MM.1S (cell line): ENCODE results near the gene RAB8A.

Source experiments
- DNase-seq: peaks from one replicate; pipeline ENCODE4 v3.0.0-alpha.2; 2015
- H2AFZ ChIP-seq: fragments of 300-600 bp; sonication (generic); 2 replicates; pipeline ENCODE4 v1.6.0; 2016; ENCODE audit warnings: antibody characterized with exemption, low read length
- H3F3A ChIP-seq: fragments of 300-600 bp; sonication (generic); 2 replicates; pipeline ENCODE4 v1.6.1; 2016; ENCODE audit warnings: mild to moderate bottlenecking, antibody characterized with exemption, low read length, moderate library complexity, mixed read lengths; ENCODE audit not compliant: insufficient read depth
- H3K27ac ChIP-seq: fragments of 300-600 bp; sonication (generic); 2 replicates; pipeline ENCODE4 v1.5.1; 2016; ENCODE audit warnings: mild to moderate bottlenecking, low read length
- H3K27me3 ChIP-seq: fragments of 300-600 bp; sonication (generic); replicated peaks from 2 replicates; pipeline ENCODE4 v1.6.0; 2016; ENCODE audit warnings: low read length; ENCODE audit not compliant: insufficient read depth
- H3K36me3 ChIP-seq: fragments of 300-600 bp; sonication (generic); replicated peaks from 2 replicates; pipeline ENCODE4 v1.6.1; 2016; ENCODE audit warnings: mild to moderate bottlenecking, low read length, mixed read lengths; ENCODE audit not compliant: insufficient read depth
- H3K4me1 ChIP-seq: fragments of 300-600 bp; sonication (generic); 2 replicates; pipeline ENCODE4 v1.6.1; 2016; ENCODE audit warnings: low read length, mixed read lengths
- H3K4me2 ChIP-seq: fragments of 300-600 bp; sonication (generic); 2 replicates; pipeline ENCODE4 v1.6.0; 2016; ENCODE audit warnings: low read depth, low read length
- H3K4me3 ChIP-seq: fragments of 300-600 bp; sonication (generic); 2 replicates; pipeline ENCODE4 v1.5.1; 2016; ENCODE audit warnings: low read length, mixed read lengths
- H3K79me2 ChIP-seq: fragments of 300-600 bp; sonication (generic); 2 replicates; pipeline ENCODE4 v1.6.1; 2016; ENCODE audit warnings: mixed run types, low read length, mixed read lengths
- H3K9ac ChIP-seq: fragments of 300-600 bp; sonication (generic); 2 replicates; pipeline ENCODE4 v1.6.1; 2016; ENCODE audit warnings: low read length, mixed read lengths
- H3K9me2 ChIP-seq: fragments of 300-600 bp; sonication (generic); replicated peaks from 2 replicates; pipeline ENCODE4 v1.6.1; 2016; ENCODE audit warnings: mild to moderate bottlenecking, low read length, mixed read lengths; ENCODE audit not compliant: insufficient read depth
- H3K9me3 ChIP-seq: fragments of 300-600 bp; sonication (generic); replicated peaks from 2 replicates; pipeline ENCODE4 v1.6.1; 2016; ENCODE audit warnings: mild to moderate bottlenecking, low read length, mixed read lengths; ENCODE audit not compliant: insufficient read depth
- H4K20me1 ChIP-seq: fragments of 300-600 bp; sonication (generic); 2 replicates; pipeline ENCODE4 v1.6.1; 2016; ENCODE audit warnings: mild to moderate bottlenecking, low read length, moderate library complexity, mixed read lengths; ENCODE audit not compliant: insufficient read depth
- EZH2 ChIP-seq: fragments of 300-600 bp; sonication (generic); optimal IDR thresholded peaks from 2 replicates; pipeline ENCODE3; 2017; ENCODE audit warnings: low read depth, mild to moderate bottlenecking, antibody characterized with exemption, low read length, mixed read lengths
- EZH2phosphoT487 ChIP-seq: fragments of 300-600 bp; sonication (generic); IDR thresholded peaks from 2 replicates; pipeline ENCODE4 v1.6.1; 2018; ENCODE audit warnings: antibody characterized with exemption, low read length
- TF ChIP-seq, protein P1 (sequence below): fragments of 300-600 bp; sonication (generic); IDR thresholded peaks from 2 replicates; pipeline ENCODE4 v1.5.1; 2016; ENCODE audit warnings: antibody characterized with exemption, low read length, mixed read lengths

Gene RAB8A

DNA sequence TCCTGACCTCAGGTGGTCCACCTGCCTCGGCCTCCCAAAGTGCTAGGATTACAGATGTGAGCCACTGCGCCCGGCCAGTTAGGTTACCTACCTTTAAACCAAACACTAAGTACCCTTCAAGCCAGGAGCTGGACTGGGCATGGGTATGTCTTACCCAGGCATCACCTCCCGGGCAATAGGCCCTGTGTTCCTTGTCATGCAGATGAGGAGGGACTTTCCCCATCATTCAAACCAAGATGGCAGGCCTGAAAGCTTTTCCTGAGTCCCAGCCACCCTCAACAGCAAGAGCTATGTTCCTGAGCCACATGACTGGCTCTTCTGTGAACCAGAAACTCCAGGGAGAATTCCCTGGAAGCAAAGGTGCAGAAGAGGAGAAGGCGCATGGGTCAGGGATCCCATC, 9.5 kb downstream of the RAB8A start:
- H3K27me3 ChIP-seq, result no peaks in the 10 kb centered on the region
- no peaks in the 10 kb centered on the region for H3K9me2 ChIP-seq
- no peak overlapping the region for H3K27ac ChIP-seq
- H3K36me3 ChIP-seq, result peaks cover 21% of the 10 kb centered on the region
- TF ChIP-seq EZH2phosphoT487, result no peak
- TF ChIP-seq EZH2, result no peak
- TF ChIP-seq, protein P1, sequence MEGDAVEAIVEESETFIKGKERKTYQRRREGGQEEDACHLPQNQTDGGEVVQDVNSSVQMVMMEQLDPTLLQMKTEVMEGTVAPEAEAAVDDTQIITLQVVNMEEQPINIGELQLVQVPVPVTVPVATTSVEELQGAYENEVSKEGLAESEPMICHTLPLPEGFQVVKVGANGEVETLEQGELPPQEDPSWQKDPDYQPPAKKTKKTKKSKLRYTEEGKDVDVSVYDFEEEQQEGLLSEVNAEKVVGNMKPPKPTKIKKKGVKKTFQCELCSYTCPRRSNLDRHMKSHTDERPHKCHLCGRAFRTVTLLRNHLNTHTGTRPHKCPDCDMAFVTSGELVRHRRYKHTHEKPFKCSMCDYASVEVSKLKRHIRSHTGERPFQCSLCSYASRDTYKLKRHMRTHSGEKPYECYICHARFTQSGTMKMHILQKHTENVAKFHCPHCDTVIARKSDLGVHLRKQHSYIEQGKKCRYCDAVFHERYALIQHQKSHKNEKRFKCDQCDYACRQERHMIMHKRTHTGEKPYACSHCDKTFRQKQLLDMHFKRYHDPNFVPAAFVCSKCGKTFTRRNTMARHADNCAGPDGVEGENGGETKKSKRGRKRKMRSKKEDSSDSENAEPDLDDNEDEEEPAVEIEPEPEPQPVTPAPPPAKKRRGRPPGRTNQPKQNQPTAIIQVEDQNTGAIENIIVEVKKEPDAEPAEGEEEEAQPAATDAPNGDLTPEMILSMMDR, result no peak
- peaks cover 37% of the 10 kb centered on the region for H3K4me1 ChIP-seq
- H3K79me2 ChIP-seq, result peaks cover 80% of the 10 kb centered on the region
- no peak overlapping the region for H3K4me2 ChIP-seq
- H2AFZ ChIP-seq, result no peak overlapping the region
- H3F3A ChIP-seq, result peaks cover 38% of the 10 kb centered on the region
- H3K4me3 ChIP-seq, result no peak overlapping the region
- no peaks in the 10 kb centered on the region for H4K20me1 ChIP-seq
- no peak overlapping the region for H3K9ac ChIP-seq
- DNase-seq, result no peak
- no peaks in the 10 kb centered on the region for H3K9me3 ChIP-seq

DNA sequence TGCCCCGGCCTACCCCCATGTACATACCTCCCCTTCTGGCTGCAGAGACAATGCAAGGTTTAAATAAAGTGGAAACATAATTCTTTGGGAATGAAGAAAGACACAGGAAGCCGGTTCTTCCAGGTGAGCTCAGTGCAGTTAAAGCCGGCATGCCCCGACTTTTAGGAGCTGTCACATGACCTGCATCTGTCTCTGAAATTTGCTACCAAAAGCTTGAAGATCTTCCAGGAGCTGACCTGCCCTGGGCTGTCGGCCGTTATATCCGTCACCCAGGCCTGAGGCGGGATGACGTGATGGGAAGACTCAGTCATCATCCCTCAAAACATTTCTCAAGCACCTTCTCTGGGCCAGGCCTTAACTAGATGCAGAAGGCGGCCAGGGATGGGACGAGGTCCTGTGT, 10.3 kb downstream of the RAB8A start:
- Histone ChIP-seq H3K27me3 (no peaks in the 10 kb centered on the region), H3K4me3 (no peak overlapping the region), H3K27ac (no peak overlapping the region), H4K20me1 (no peaks in the 10 kb centered on the region), H3K79me2 (peaks cover 77% of the 10 kb centered on the region), H3K9me3 (no peaks in the 10 kb centered on the region), H2AFZ (no peak overlapping the region), H3F3A (peaks cover 32% of the 10 kb centered on the region), H3K9me2 (no peaks in the 10 kb centered on the region), H3K4me1 (peaks cover 29% of the 10 kb centered on the region), H3K36me3 (peaks cover 24% of the 10 kb centered on the region), H3K9ac (no peak overlapping the region), H3K4me2 (no peak overlapping the region)
- TF ChIP-seq EZH2phosphoT487 (no peak), EZH2 (no peak)
- no peak for DNase-seq

DNA sequence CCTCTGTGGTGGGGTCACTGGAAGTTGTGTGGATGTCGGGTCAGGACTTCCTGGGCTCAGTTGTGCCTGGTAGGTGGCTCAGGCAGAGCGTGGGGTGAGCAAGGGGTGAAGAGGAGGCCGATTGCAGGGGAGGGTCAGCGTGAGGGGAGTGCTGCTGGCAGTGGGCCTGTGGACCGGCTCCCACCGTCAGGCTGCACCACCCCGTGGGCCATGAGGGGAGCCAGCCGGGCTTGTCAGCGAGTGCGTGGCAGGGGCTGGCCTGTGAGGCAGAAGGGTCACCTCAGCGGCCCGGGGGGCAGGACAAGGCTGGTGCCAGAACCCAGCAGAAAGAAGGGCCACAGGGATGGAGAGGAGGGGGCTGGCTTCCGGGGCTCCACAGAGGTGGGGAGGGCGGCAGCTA, 13.3 kb downstream of the RAB8A start:
- Histone ChIP-seq H3K27ac (no peak overlapping the region), H3K79me2 (peaks cover 97% of the 10 kb centered on the region), H3F3A (peaks cover 2% of the 10 kb centered on the region), H3K27me3 (no peaks in the 10 kb centered on the region), H3K36me3 (peaks cover 50% of the 10 kb centered on the region), H3K4me1 (peaks cover 3% of the 10 kb centered on the region), H3K4me3 (no peak overlapping the region), H3K9me2 (no peaks in the 10 kb centered on the region), H2AFZ (no peak overlapping the region), H3K9me3 (no peaks in the 10 kb centered on the region), H3K4me2 (no peak overlapping the region), H4K20me1 (no peaks in the 10 kb centered on the region), H3K9ac (no peak overlapping the region)
- TF ChIP-seq, protein P1, result no peak
- TF ChIP-seq EZH2, result no peak
- no peak for TF ChIP-seq EZH2phosphoT487
- no peak for DNase-seq

DNA sequence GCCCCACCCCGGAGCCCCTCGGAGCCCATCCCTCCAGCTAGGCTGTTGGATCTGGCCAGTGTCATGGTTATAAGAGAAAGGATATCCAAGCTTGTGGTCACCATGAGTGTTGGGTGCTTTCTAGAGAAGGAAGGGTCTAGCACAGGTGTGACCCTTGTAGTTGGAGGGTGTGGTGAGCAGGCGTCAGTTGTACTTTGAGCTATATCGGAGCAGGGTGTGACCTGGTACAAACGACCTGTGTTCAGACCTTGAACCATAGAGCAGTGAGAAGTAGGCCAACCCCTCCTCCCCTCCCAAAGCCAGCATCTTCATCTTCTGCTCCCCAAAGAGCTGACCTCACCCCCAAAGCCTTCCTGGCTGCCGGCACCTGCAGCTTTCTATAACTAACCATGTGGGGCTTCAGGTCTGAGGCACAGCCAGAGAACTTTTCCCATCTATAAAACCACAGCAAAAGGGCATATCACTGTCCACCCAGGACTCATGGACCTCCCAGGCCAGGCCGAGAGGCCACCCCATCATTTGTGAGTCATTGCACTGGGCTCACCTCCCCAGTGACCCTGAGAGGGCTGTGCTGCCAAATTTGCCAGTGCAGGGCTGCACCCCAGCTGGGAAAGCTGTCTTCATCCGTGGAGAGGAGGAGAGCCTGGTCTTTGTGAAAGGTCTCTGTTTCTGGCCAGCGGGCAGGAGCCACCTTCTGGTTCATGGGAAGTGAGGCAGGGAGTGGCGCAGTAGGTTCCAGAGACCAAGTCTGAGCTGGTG, 14.2 kb downstream of the RAB8A start:
- Histone ChIP-seq H3K27ac (no peak overlapping the region), H3K79me2 (peaks cover 96% of the 10 kb centered on the region), H2AFZ (no peak overlapping the region), H3K4me1 (no peaks in the 10 kb centered on the region), H3K9me3 (no peaks in the 10 kb centered on the region), H3K36me3 (peaks cover 51% of the 10 kb centered on the region), H4K20me1 (no peaks in the 10 kb centered on the region), H3K4me3 (no peak overlapping the region), H3K9ac (no peak overlapping the region), H3K9me2 (no peaks in the 10 kb centered on the region), H3F3A (peaks cover under 1% of the 10 kb centered on the region; the same call in 1 of the 2 replicates), H3K4me2 (no peak overlapping the region), H3K27me3 (no peaks in the 10 kb centered on the region)
- TF ChIP-seq, protein P1, result no peak
- no peak for TF ChIP-seq EZH2phosphoT487
- TF ChIP-seq EZH2, result no peak
- no peak for DNase-seq
